Measurements from ENCODE around the gene ARL8A.
A peak's percentile ranks its signal among the peaks of the same experiment; 100 is the strongest.

Gene ARL8A

DNA sequence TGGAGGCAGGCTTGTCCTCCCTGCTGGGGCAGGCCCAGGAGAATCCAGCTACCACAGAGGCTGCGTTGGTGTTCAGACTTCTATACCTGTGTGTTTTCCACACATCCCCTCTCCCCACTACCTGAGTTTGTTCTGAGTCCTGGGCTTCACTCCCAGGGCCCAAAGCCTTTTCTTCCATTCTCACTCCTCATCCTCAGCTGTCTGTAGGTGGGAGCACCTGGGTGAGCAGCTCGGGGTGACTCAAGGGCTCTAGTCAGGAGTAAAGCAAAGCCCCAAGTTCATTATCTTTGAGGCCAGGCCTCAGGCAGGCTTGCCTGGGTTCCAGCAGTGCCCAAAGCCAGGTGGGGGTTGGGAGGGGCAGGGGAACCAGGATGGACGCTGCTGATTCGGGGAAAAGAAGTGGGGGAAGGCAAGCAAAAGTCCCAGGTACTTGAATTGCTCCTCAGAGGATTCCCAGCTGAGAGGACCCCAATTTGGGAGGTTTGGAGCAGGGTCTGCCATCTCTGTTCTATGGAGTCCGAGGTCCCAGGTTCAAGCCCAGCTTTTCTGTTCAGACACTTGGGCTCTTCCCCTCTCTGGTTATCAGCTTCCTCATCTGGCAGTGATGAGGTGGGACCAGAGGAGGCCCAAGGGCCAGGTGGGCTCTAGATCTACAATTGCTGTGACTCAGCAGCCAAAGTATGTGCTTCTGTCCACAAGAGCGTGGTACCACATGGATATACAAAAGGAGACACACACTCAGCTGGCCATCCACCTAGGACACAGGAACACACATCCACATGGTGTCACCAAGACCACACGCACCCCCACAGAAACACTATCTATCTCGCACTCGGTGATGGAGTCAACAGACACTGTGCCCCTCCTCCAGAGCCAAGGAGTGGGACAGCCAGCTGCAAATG is 21.7 kb upstream of the ARL8A start:
- no peak for DNase-seq (ENCODE audit: low spot score)
- in situ Hi-C loops (cut with MboI; ENCODE audit: low sequenced_read_pairs, unreplicated experiment): no loop called here
- TF ChIP-seq, protein P1, sequence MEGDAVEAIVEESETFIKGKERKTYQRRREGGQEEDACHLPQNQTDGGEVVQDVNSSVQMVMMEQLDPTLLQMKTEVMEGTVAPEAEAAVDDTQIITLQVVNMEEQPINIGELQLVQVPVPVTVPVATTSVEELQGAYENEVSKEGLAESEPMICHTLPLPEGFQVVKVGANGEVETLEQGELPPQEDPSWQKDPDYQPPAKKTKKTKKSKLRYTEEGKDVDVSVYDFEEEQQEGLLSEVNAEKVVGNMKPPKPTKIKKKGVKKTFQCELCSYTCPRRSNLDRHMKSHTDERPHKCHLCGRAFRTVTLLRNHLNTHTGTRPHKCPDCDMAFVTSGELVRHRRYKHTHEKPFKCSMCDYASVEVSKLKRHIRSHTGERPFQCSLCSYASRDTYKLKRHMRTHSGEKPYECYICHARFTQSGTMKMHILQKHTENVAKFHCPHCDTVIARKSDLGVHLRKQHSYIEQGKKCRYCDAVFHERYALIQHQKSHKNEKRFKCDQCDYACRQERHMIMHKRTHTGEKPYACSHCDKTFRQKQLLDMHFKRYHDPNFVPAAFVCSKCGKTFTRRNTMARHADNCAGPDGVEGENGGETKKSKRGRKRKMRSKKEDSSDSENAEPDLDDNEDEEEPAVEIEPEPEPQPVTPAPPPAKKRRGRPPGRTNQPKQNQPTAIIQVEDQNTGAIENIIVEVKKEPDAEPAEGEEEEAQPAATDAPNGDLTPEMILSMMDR (IDR thresholded peaks at IDR 0.05; ENCODE audit: borderline replicate concordance, control extremely low read depth, extremely low read depth, insufficient read depth, missing control alignments): no peak

DNA sequence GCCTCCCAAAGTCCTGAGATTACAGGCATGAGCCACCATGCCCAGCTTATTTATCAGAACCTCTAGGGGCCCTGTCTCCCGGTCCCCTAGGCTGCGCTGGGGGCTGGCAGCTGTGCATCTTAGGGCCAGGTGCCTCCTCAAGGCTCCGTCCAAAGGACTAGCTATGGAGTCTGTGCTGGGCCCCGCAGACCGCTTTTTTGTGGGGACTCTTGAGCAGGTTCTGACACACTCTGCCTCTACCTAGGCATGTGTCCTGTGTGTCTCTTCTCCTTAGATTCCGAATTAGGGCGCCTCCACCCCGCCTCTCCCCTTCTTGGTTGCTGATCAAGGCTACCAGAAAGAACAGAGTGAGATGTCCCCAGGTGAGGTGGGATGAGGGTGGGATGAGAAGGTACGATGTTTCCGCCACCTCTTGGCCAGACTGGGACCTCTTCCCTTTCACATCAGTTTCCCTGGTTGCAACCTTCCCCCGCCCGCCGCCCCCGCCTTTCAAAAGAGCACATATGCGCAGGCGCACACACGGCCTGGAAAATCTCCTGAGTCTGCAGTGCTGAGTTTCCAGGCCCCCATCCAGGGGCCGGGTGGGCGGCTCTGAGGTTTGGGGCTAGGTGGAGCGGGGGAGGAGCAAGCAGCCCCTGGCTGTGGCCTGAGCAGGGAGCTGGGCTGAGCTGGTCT is 20.9 kb upstream of the ARL8A start:
- DNase-seq (ENCODE audit: low spot score): no peak
- TF ChIP-seq, protein P1 (IDR thresholded peaks at IDR 0.05; ENCODE audit: borderline replicate concordance, control extremely low read depth, extremely low read depth, insufficient read depth, missing control alignments): no peak
- in situ Hi-C loops (cut with MboI; ENCODE audit: low sequenced_read_pairs, unreplicated experiment): no loop called here

DNA sequence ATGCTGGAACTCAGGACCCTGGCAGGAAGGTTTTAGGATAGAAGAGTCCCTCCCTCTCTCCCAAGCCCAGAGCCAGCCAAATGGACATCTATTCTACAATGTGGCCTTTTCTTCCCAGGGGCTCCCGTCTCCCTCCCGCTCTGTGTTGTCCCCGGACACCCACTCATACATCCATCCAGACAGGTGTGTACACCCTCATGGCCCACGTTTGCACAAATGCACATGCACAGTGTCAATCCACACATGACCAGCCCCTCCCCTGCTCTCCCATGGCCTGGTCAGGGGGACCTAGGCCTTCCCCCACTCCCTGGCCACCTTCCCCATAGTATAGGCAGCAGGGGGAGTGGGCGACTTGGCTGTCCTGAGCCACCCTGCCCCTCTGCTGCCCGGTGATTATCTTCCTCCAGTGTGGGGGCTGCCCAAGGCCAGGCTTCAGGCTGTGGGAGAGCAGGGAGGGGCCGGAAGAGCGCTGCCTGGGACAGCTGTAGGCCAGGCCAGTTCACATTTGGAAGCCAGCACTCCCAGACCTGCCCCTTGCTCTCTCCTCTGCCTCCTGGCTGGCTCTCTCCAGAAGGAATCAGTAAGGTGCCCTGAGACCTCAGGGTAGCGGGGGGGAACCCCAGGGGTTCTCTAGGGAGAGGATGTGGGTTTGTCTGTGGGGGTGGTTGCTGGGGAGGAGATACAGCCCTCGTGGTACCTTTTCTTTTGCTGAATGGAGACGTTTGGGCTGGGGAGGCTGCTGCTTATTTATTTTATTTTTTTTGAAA is 19.9 kb upstream of the ARL8A start:
- peak; percentile 90 for DNase-seq (ENCODE audit: low spot score)
- in situ Hi-C loops (cut with MboI; ENCODE audit: low sequenced_read_pairs, unreplicated experiment): no loop called here
- TF ChIP-seq, protein P1 (IDR thresholded peaks at IDR 0.05; ENCODE audit: borderline replicate concordance, control extremely low read depth, extremely low read depth, insufficient read depth, missing control alignments): no peak

DNA sequence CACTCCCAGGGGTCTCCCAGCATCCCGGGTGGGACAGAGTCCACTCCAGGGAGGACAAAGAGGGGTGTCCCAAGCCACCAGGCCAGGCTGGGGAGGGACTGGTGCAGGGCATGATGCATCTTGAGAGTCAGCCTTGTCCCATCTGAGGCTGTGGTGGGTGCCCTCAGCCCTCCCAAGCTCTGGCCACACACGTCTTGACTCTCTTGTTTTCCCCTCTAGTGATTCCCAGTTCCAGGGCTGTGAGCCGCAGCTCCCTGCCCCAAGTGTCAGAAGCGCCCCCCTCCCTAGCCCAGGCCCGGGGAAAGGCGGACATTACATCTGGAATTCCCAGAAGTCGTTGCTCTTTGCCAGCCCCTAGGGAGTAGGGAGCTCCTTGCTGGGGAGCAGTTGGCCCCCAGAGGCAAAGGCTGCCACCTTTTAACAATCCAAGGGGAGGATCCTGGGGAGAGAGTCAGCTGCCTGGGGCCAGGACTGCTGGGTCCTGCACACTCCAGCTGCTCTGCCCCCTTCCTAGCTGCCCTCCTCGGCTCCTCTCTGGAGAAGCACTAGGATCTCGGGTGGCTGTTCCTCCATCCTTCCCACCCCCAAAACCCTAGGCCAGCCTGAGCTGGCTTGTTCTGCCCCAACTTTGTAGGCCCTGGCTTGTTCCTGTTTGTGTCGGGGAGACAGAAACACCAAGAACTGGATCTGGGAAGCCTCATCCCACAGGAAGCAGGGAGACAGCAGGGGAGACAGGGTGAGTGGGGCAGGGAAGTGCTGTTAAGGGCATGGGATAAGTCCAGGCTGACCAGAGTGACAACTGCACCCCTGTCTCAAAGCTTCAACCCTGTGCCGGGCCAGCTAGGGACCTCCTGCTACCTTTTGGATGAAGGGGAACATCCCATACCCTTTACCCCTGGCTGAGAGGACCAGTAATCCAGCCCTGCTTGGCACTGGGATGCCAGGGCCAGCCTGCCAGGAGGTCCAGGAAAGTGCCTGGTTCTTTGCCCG is 19.0 kb upstream of the ARL8A start:
- in situ Hi-C loops (cut with MboI; ENCODE audit: low sequenced_read_pairs, unreplicated experiment): no loop called here
- TF ChIP-seq, protein P1 (IDR thresholded peaks at IDR 0.05; ENCODE audit: borderline replicate concordance, control extremely low read depth, extremely low read depth, insufficient read depth, missing control alignments): no peak
- no peak for DNase-seq (ENCODE audit: low spot score)

DNA sequence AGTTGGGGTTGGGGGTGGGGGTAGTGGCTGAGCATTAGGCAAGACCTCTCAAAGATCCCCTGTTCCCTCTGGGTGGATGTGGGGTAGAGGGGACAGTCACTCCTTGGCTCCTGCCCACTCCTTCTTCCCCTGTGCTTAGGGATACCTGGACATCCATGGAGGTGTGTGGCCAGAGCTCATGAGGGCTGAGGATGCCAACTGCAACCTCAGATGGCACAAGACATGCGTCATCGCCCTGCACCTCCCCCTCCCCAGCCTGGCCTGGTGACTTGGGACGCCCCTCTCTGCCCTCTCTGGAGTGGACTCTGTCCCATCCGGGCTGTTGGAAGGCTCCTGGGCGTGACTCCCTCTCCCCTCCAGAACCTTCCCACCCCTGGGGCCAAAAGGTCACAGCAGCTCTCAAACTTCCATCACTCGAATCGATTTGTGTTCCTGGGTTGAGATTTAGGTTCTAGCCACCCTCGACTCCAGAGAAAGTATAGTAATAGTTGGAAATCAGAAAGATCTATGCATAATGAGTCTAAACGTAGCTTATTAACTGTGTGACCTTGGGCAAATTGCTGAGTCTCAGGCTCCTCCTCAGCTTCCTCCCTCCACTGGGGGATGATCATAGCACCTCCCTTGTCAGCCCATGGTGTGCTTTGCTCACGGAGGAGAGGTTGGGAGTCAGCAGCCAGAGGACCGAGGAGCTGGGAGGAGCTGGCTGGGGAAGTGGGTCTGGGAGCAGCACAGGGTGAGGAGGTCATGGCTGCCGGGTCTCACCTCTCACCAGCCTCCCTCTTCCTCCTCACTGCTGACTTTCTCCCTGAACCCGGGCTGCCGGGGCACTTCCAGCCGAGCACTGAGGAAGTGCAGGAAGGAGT is 18.1 kb upstream of the ARL8A start:
- TF ChIP-seq, protein P1 (IDR thresholded peaks at IDR 0.05; ENCODE audit: borderline replicate concordance, control extremely low read depth, extremely low read depth, insufficient read depth, missing control alignments): no peak
- in situ Hi-C loops (cut with MboI; ENCODE audit: low sequenced_read_pairs, unreplicated experiment): no loop called here

More for the DNA sequence above, 18.1 kb upstream of the ARL8A start:
- no peak for DNase-seq (ENCODE audit: low spot score)

All from GM13976 (cell line).